HL-60 (cell line): ENCODE measurements around the gene KIDINS220.

ENCODE experiments used
- GABPA ChIP-seq: IDR thresholded peaks from 2 replicates; pipeline ENCODE4 v1.6.1; 2012; ENCODE audit warnings: low read depth
- POLR2AphosphoS5 ChIP-seq: IDR thresholded peaks from 2 replicates; pipeline ENCODE4 v1.6.1; 2012; ENCODE audit warnings: low read depth
- REST ChIP-seq: IDR thresholded peaks from 2 replicates; pipeline ENCODE4 v1.6.1; 2012; ENCODE audit warnings: low read depth; ENCODE audit not compliant: insufficient replicate concordance
- SPI1 ChIP-seq: IDR thresholded peaks from 2 replicates; pipeline ENCODE4 v1.6.1; 2012; ENCODE audit warnings: low read depth, mild to moderate bottlenecking, borderline replicate concordance
- TF ChIP-seq, protein P1 (sequence below): IDR thresholded peaks from one replicate; pipeline ENCODE4 v1.5.1; 2011; ENCODE audit warnings: low read length, control low read depth, inconsistent platforms; ENCODE audit not compliant: insufficient read depth

DNA sequence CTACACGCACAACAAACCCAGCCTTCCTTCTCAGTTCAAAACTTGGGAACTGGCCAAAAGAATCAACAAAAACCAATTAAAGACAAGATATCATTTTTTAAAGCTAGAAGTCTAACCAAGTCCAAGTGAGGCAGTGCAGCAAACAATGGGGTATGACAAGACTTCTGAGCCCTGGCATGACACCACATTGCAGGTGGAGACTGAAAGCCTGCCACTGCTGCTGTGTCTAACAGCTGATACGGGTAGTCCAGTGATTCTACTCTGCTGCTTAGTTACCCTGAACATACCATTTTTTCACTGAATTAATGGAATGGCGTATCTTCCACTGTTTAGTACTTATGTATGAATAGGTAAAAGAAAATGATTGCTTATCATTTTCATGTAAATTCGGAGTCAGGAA lies 47.4 kb upstream of the KIDINS220 start:
- TF ChIP-seq, protein P1, sequence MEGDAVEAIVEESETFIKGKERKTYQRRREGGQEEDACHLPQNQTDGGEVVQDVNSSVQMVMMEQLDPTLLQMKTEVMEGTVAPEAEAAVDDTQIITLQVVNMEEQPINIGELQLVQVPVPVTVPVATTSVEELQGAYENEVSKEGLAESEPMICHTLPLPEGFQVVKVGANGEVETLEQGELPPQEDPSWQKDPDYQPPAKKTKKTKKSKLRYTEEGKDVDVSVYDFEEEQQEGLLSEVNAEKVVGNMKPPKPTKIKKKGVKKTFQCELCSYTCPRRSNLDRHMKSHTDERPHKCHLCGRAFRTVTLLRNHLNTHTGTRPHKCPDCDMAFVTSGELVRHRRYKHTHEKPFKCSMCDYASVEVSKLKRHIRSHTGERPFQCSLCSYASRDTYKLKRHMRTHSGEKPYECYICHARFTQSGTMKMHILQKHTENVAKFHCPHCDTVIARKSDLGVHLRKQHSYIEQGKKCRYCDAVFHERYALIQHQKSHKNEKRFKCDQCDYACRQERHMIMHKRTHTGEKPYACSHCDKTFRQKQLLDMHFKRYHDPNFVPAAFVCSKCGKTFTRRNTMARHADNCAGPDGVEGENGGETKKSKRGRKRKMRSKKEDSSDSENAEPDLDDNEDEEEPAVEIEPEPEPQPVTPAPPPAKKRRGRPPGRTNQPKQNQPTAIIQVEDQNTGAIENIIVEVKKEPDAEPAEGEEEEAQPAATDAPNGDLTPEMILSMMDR, result no peak
- TF ChIP-seq REST (no peak), POLR2AphosphoS5 (no peak), SPI1 (no peak), GABPA (no peak)
